Esophagus muscularis mucosa (tissue), 4 donors: ENCODE measurements around the gene TNIP3. TPM values are rescaled to one million over a fixed set of nuclear protein-coding genes. Genes with fewer than 3 reads are reported as not detected.
"Not testable (repeated sequence)": the region's sequence is repeated elsewhere in the genome, so short reads cannot be mapped to it uniquely, and the experiment has no call there.

Source experiments
- DNase-seq: peaks from one replicate; pipeline ENCODE4 v3.0.0-alpha.2; 2017; ENCODE audit errors: extremely low spot score
- H3K27ac ChIP-seq, 4 donors: fragments of 200-600 bp; sonication (generic); replicated peaks in 1 of 4; 1 replicate in 3 of 4; 2 replicates in 1 of 4; pipeline ENCODE4 v1.5.1; 2016 to 2019; ENCODE audit warnings: mild to moderate bottlenecking in 1 of 4
- H3K27me3 ChIP-seq, 4 donors: fragments of 200-600 bp; sonication (generic); one replicate each; pipeline versions ENCODE4 v1.5.1 to v1.6.0; 2016 to 2019
- H3K36me3 ChIP-seq, 4 donors: fragments of 200-600 bp; sonication (generic); one replicate each; pipeline ENCODE4 v1.5.1; 2016 to 2019
- H3K4me1 ChIP-seq, 4 donors: fragments of 200-600 bp; sonication (generic); one replicate each; pipeline ENCODE4 v1.5.1; 2016 to 2019
- H3K4me3 ChIP-seq, 4 donors: fragments of 200-600 bp; sonication (generic); 1 replicate in 2 of 4; 2 replicates in 2 of 4; pipeline ENCODE4 v1.5.1; 2016 to 2019; ENCODE audit warnings: mild to moderate bottlenecking in 4 of 4, moderate library complexity in 1 of 4
- H3K9me3 ChIP-seq, 4 donors: fragments of 200-600 bp; sonication (generic); 1 replicate in 3 of 4; 2 replicates in 1 of 4; pipeline ENCODE4 v1.5.1; 2016 to 2019
- EP300 ChIP-seq: sonication (generic); formaldehyde crosslinking; IDR thresholded peaks from one replicate; pipeline ENCODE4 v1.6.1; 2017; ENCODE audit warnings: antibody characterized with exemption
- POLR2A ChIP-seq: fragments of 450-650 bp; IDR thresholded peaks from one replicate; pipeline ENCODE4 v1.6.1; 2017; ENCODE audit warnings: antibody characterized with exemption, moderate library complexity, mild to moderate bottlenecking, low read depth
- POLR2AphosphoS5 ChIP-seq, 2 donors: sonication (generic); formaldehyde crosslinking; IDR thresholded peaks; one replicate each; pipeline ENCODE4 v1.6.1; 2017; ENCODE audit warnings: antibody characterized with exemption in 2 of 2
- WGBS: methylation state at CpG from one replicate; pipeline ENCODE4 v1.1.5; 2018; 5-methylcytosine and 5-hydroxymethylcytosine counted together
- intact Hi-C: fragments of 100-400 bp; cut with DNase I; formaldehyde crosslinking; loops from one replicate; pipeline ENCODE4 v1.15.1; 2023
- total RNA-seq, 4 donors: library from RNA; depleted of rRNA; stranded (reverse); fragments of >200 nt; gene quantifications; one replicate each; pipeline versions ENCODE4 v1.1.0 to v1.2.1, GENCODE V29; 2016
- TF ChIP-seq, protein P1 (sequence below), 3 experiments: fragments of 200-600 bp in 2 of 3; fragments of 450-650 bp in 1 of 3; sonication (generic) in 2 of 3; IDR thresholded peaks; one replicate each; pipeline ENCODE4 v1.5.1; 2017 to 2019; ENCODE audit warnings: antibody characterized with exemption in 3 of 3, mild to moderate bottlenecking in 2 of 3, moderate library complexity in 1 of 3

The TNIP3 gene
- total RNA-seq, 4 donors from 2014 or later = 2.2 TPM; not detected in 3

DNA sequence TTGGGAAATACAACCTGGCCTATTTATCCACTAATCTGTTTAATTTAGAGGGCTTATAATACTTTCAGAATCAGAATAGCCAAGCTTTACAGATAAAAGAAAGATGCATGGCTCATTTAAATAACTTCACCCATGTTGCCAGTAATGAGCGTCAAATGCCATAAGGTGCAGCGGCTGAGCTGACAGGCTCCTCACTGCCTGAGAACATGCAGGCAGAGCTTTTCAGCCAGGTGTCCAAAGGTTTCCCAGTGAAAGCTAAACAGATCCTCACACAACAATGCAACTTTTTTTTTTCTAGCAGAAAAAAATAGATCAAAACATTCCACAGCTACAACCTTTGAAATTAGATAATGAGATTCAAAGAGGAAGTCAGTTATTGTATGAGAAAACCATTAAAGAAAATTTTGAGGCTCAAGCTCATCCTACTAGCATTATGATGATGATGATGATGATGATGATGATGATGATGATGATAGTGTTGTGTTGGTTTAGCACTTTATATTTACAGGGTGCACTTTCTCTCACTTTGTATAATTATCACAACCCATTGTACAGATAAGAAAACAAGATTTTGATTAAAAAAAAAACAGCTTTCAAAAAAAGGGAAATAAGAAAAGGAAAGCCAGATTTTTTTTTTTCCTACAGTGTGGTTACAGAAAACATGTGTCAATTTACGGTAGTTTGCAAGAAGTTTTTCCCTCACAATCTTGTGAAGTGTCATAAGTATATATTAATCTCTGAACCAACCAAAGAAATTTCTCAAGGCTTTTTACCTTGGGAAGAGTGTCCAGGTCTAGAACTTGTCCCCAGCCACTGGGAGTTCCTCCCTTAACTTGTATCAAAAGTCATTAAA lies 12.2 kb upstream of the TNIP3 start:
- WGBS = 52% methylated on average over 3 of the region's 3 CpGs
- no peaks in the 10 kb centered on the region for H3K4me1 ChIP-seq
- no peak overlapping the region for H3K4me3 ChIP-seq
- TF ChIP-seq POLR2AphosphoS5 (IDR thresholded peaks at IDR 0.05) = no peak
- TF ChIP-seq EP300 = no peak
- peaks cover 0 to 3% (median 0%) of the 10 kb centered on the region in 4 donors for H3K27me3 ChIP-seq
- H3K36me3 ChIP-seq = no peaks in the 10 kb centered on the region
- intact Hi-C loops = no loop called here
- no peaks in the 10 kb centered on the region for H3K9me3 ChIP-seq
- H3K27ac ChIP-seq = no peak overlapping the region
- DNase-seq = no peak

DNA sequence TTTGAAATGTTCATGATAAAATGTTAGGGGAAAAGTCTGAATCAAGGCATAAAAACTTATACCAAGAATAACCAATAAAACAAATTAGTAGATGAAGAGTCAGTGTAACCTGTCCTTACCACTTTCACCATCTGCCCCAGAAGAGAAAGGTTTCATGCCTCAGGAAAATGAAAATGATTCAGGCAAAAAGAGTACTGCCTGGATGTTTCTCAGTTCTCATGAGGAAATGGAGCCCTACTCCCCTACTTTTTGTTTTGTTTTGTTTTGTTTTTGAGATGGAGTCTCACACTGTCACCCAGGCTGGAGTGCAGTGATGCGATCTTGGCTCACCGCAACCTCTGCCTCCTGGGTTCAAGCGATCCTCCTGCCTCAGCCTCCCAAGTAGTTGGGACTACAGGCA lies 7.4 kb upstream of the TNIP3 start:
- H3K4me1 ChIP-seq, intact Hi-C loops, H3K27ac ChIP-seq, H3K27me3 ChIP-seq, H3K9me3 ChIP-seq, H3K36me3 ChIP-seq, DNase-seq, H3K4me3 ChIP-seq: not testable (repeated sequence)
- 95% methylated on average over 3 of the region's 3 CpGs for WGBS

DNA sequence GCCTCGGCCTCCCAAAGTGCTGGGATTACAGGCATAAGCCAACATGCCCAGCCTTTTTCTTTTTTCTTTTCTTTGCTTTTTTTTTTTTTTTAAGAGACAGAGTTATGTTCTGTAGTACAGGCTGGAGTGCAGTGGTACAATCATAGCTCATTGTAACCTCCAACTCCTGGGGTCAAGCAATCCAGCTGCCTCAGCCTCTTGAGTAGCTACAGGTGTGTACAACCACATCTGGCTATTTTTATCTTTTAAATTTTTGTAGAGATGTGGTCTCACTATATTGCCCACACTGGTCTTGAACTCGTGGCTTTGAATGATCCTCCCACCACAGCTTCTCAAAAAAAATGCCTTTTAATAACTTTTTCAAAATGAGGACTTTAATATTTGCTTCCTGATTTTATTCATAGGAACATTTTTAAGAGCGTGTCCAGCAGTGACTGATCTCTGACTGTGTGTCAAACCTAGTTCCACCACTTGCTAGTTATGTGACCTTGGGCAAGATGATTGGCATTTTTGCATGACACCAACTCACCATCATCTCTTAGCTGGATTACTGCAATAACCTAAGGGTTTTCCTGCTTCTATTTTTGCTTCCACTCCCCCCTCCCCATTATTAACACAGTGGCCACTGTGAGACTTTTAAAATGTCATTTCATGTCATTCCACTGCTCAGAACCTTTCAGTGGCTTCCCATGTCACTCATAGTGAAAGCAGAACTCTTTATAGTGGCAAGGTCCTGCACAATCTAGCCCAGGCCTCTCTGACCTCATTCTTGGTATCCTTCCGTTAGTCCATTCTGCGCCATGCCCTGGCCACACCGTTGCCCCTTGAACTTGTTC lies 4.5 kb upstream of the TNIP3 start:
- Histone ChIP-seq H3K36me3 (no peaks in the 10 kb centered on the region), H3K27ac (no peak overlapping the region), H3K4me3 (no peak overlapping the region), H3K4me1 (no peaks in the 10 kb centered on the region), H3K9me3 (no peaks in the 10 kb centered on the region), H3K27me3 (peaks cover 0 to under 1% (median 0%) of the 10 kb centered on the region in 4 donors)
- intact Hi-C loops = no loop called here
- TF ChIP-seq POLR2A = no peak
- TF ChIP-seq, protein P1, sequence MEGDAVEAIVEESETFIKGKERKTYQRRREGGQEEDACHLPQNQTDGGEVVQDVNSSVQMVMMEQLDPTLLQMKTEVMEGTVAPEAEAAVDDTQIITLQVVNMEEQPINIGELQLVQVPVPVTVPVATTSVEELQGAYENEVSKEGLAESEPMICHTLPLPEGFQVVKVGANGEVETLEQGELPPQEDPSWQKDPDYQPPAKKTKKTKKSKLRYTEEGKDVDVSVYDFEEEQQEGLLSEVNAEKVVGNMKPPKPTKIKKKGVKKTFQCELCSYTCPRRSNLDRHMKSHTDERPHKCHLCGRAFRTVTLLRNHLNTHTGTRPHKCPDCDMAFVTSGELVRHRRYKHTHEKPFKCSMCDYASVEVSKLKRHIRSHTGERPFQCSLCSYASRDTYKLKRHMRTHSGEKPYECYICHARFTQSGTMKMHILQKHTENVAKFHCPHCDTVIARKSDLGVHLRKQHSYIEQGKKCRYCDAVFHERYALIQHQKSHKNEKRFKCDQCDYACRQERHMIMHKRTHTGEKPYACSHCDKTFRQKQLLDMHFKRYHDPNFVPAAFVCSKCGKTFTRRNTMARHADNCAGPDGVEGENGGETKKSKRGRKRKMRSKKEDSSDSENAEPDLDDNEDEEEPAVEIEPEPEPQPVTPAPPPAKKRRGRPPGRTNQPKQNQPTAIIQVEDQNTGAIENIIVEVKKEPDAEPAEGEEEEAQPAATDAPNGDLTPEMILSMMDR (IDR thresholded peaks at IDR 0.05) = no peak
- TF ChIP-seq POLR2AphosphoS5 (IDR thresholded peaks at IDR 0.05) = no peak
- TF ChIP-seq EP300 = no peak
- 86% methylated on average over 6 of the region's 6 CpGs for WGBS
- DNase-seq = no peak

DNA sequence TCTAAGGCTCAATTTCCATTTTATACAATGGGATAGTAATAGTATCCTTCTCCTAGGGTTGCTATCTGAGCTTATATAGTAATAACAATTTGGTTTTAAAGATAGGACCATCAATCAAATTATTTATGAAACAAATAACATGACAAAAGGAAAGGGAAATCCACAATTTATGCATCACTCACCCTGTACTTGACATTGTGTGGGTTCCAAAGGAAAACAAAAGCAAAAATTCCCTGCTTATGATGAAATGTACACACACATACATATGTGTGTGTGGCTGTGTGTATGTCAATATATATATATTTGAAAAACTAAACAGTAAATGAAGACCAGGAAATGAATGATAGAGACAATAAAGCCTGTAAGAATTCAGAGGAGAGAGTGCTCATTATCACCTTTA lies 2.9 kb upstream of the TNIP3 start:
- Histone ChIP-seq H3K27me3 (no peaks in the 10 kb centered on the region), H3K9me3 (no peaks in the 10 kb centered on the region), H3K4me1 (no peaks in the 10 kb centered on the region), H3K36me3 (no peaks in the 10 kb centered on the region), H3K27ac (no peak overlapping the region), H3K4me3 (no peak overlapping the region)
- intact Hi-C loops = no loop called here
- no peak for DNase-seq
- TF ChIP-seq, protein P1 (IDR thresholded peaks at IDR 0.05) = no peak
- TF ChIP-seq EP300 (no peak), POLR2A (no peak), POLR2AphosphoS5 (IDR thresholded peaks at IDR 0.05) (no peak)

DNA sequence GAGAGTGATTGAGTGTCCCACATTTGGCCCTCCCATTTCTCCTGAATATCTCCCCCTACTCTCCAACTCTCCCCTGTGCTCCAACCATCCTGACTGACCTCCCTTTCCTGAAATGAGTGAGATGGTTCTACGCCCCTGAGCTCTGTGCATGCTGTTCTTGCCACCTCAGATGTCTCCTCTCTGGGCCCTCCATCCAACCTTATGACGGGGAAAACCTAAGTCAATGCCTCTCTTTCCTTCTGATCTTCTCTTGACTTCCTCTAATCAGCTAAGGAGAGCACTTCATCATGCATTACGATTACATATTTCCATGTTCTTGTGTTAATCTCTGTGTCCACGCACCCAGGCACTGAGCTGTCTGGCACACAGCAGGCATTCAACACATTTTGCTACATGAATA lies 1.1 kb upstream of the TNIP3 start:
- WGBS = 93% methylated on average over 4 of the region's 4 CpGs
- H3K36me3 ChIP-seq = no peaks in the 10 kb centered on the region
- H3K9me3 ChIP-seq = no peaks in the 10 kb centered on the region
- no peaks in the 10 kb centered on the region for H3K27me3 ChIP-seq
- no peak for TF ChIP-seq POLR2AphosphoS5 (IDR thresholded peaks at IDR 0.05)
- TF ChIP-seq, protein P1 (IDR thresholded peaks at IDR 0.05) = no peak
- TF ChIP-seq POLR2A = no peak
- TF ChIP-seq EP300 = no peak
- DNase-seq = no peak
- H3K4me3 ChIP-seq = no peak overlapping the region
- H3K27ac ChIP-seq = no peak overlapping the region
- H3K4me1 ChIP-seq = no peaks in the 10 kb centered on the region
- intact Hi-C loops = no loop called here
